NCI-H345 treated with DMSO at 0.1 percent for 48 hours (cell line): ENCODE results near the gene TPR.

Experiments
- DNase-seq: peaks from one replicate; lab custom pipeline; 2025; ENCODE audit not compliant: unreplicated experiment; lab: John Stamatoyannopoulos, UW

Gene TPR

GRCh38 chr1:186291271-186291670, 83.8 kb downstream of the TPR start:
- DNase-seq = no peak

GRCh38 chr1:186289943-186290545, 85.0 kb downstream of the TPR start:
- no peak for DNase-seq

- no peak for DNase-seq
Observed at GRCh38 chr1:186286615-186287315, 88.3 kb downstream of the TPR start.

- no peak for DNase-seq
Observed at GRCh38 chr1:186283374-186283773, 91.7 kb downstream of the TPR start.

- no peak for DNase-seq
Observed at GRCh38 chr1:186282466-186282865, 92.6 kb downstream of the TPR start.

GRCh38 chr1:186275822-186276221, 99.2 kb downstream of the TPR start:
- DNase-seq = no peak

- no peak for DNase-seq
Observed at GRCh38 chr1:186272486-186272885, 102.6 kb downstream of the TPR start.

- DNase-seq = no peak
Observed at GRCh38 chr1:186271032-186271431, 104.0 kb downstream of the TPR start.
